B cell (primary cell): Measurements from ENCODE around the gene SNX24. TPM values are rescaled to one million over a fixed set of nuclear protein-coding genes. Genes with fewer than 3 reads are reported as not detected.

Source experiments
- ATAC-seq: fragments of 200-7000 bp; cut with Tn5 transposase; one replicate; pipeline ENCODE4 v1.10.0; 2021; ENCODE audit warnings: low read depth, mild to moderate bottlenecking, moderate number of reproducible peaks, moderate library complexity
- CTCF ChIA-PET: fragments of 350-600 bp; sonication (Branson Sonifier 250); formaldehyde crosslinking; loops from one replicate; lab custom pipeline; 2021; ENCODE audit warnings: antibody characterized with exemption, inconsistent platforms; lab: Charles Lee
- POLR2A ChIA-PET: fragments of 350-600 bp; sonication (Branson Sonifier 250); formaldehyde crosslinking; loops from one replicate; lab custom pipeline; 2021; ENCODE audit warnings: antibody characterized with exemption; lab: Charles Lee
- DNase-seq: peaks from one replicate; pipeline ENCODE4 v3.0.0; 2013
- H2AFZ ChIP-seq: 2 replicates; pipeline ENCODE4 v1.6.1; 2012; ENCODE audit warnings: mild to moderate bottlenecking, low read depth, low read length; ENCODE audit not compliant: insufficient read depth, poor library complexity, severe bottlenecking
- H3K27ac ChIP-seq, 2 donors: 1 replicate in 1 of 2; 2 replicates in 1 of 2; pipeline ENCODE4 v1.5.1; 2012 to 2013; ENCODE audit warnings: low read length in 2 of 2, mild to moderate bottlenecking in 2 of 2, moderate library complexity in 1 of 2
- H3K27me3 ChIP-seq, 4 experiments: fragments of 200-600 bp in 1 of 4; sonication (generic) in 1 of 4; replicated peaks in 1 of 4; 1 replicate in 2 of 4; 2 replicates in 2 of 4; pipeline versions ENCODE4 v1.6.1 to v1.7.0; 2013 to 2016; ENCODE audit warnings: low read length in 3 of 4, mild to moderate bottlenecking in 2 of 4, mixed read lengths in 1 of 4, moderate library complexity in 1 of 4; ENCODE audit not compliant: insufficient read depth in 4 of 4, control insufficient read depth in 3 of 4; ENCODE audit errors: control extremely low read depth in 1 of 4
- H3K36me3 ChIP-seq, 2 experiments: replicated peaks in 1 of 2; 1 replicate in 1 of 2; 2 replicates in 1 of 2; pipeline versions ENCODE4 v1.6.1 to v1.7.1; 2013; ENCODE audit warnings: low read length in 1 of 2; ENCODE audit not compliant: insufficient read depth in 2 of 2, control insufficient read depth in 1 of 2; ENCODE audit errors: control extremely low read depth in 1 of 2, extremely low read depth in 1 of 2
- H3K4me1 ChIP-seq, 2 donors: fragments of 200-600 bp in 1 of 2; sonication (generic) in 1 of 2; 1 replicate in 1 of 2; 2 replicates in 1 of 2; pipeline versions ENCODE4 v1.5.1 to v1.6.1; 2013 to 2017; ENCODE audit warnings: low read length in 2 of 2; ENCODE audit not compliant: control insufficient read depth in 2 of 2, insufficient read depth in 2 of 2
- H3K4me2 ChIP-seq: replicated peaks from 2 replicates; pipeline ENCODE3; 2012; ENCODE audit warnings: mild to moderate bottlenecking, low read depth, low read length; ENCODE audit not compliant: poor library complexity, severe bottlenecking
- H3K4me3 ChIP-seq, 5 experiments: fragments of 200-600 bp in 1 of 5; sonication (generic) in 1 of 5; 1 replicate in 3 of 5; 2 replicates in 2 of 5; pipeline versions ENCODE4 v1.5.1 to v1.7.0; 2011 to 2016; ENCODE audit warnings: low read length in 4 of 5, mild to moderate bottlenecking in 4 of 5, low read depth in 2 of 5, control low read depth in 1 of 5, moderate library complexity in 1 of 5; ENCODE audit not compliant: insufficient read depth in 1 of 5; ENCODE audit errors: control extremely low read depth in 1 of 5, extremely low read depth in 1 of 5
- H3K79me2 ChIP-seq: fragments of 200-600 bp; sonication (generic); one replicate; pipeline ENCODE4 v1.6.0; 2016; ENCODE audit warnings: low read length; ENCODE audit not compliant: control insufficient read depth, insufficient read depth
- H3K9ac ChIP-seq: fragments of 200-600 bp; sonication (generic); 2 replicates; pipeline ENCODE4 v1.6.1; 2017; ENCODE audit warnings: mild to moderate bottlenecking, low read length, moderate library complexity
- H3K9me3 ChIP-seq, 3 donors: one replicate each; pipeline versions ENCODE4 v1.6.1 to v1.7.1; 2013; ENCODE audit warnings: low read length in 2 of 3; ENCODE audit not compliant: control insufficient read depth in 2 of 3, insufficient read depth in 1 of 3; ENCODE audit errors: control extremely low read depth in 1 of 3
- H4K20me1 ChIP-seq: 2 replicates; pipeline ENCODE4 v1.6.0; 2012; ENCODE audit warnings: mild to moderate bottlenecking, low read length; ENCODE audit not compliant: insufficient read depth, control insufficient read depth, poor library complexity, severe bottlenecking
- H3K27ac Mint-ChIP-seq: one replicate; pipeline ENCODE4 v1.8.0; 2021; ENCODE audit warnings: mixed read lengths
- H3K27me3 Mint-ChIP-seq: one replicate; pipeline ENCODE4 v1.8.0; 2021; ENCODE audit warnings: mixed read lengths
- H3K4me1 Mint-ChIP-seq: one replicate; pipeline ENCODE4 v1.8.0; 2021; ENCODE audit warnings: mixed read lengths
- H3K4me3 Mint-ChIP-seq: one replicate; pipeline ENCODE4 v1.8.0; 2021; ENCODE audit warnings: mixed read lengths
- H3K9me3 Mint-ChIP-seq: one replicate; pipeline ENCODE4 v1.8.0; 2022; ENCODE audit warnings: mixed read lengths; ENCODE audit not compliant: insufficient read depth
- CTCF ChIP-seq: fragments of 200-600 bp; IDR thresholded peaks from one replicate; pipeline ENCODE4 v1.8.0; 2022; ENCODE audit warnings: antibody characterized with exemption, mild to moderate bottlenecking
- EZH2 ChIP-seq: IDR thresholded peaks from 2 replicates; pipeline ENCODE4 v1.6.1; 2012; ENCODE audit warnings: borderline replicate concordance, low read depth, mild to moderate bottlenecking, moderate library complexity, low read length; ENCODE audit not compliant: insufficient read depth, poor library complexity, severe bottlenecking
- WGBS: methylation state at CpG from one replicate; pipeline ENCODE4 v1.1.5; 2013; ENCODE audit warnings: missing lambda C conversion rate; ENCODE audit not compliant: insufficient coverage; 5-methylcytosine and 5-hydroxymethylcytosine counted together
- intact Hi-C: fragments of 100-400 bp; cut with micrococcal nuclease; formaldehyde crosslinking; loops from one replicate; pipeline ENCODE4 v1.10.0; 2022
- polyA plus RNA-seq: library from polyadenylated mRNA; depleted of rRNA; stranded (reverse); fragments of >200 nt; gene quantifications from 2 replicates; pipeline ENCODE4 v1.2.3, GENCODE V29; 2012
- total RNA-seq, 2 donors: library from RNA; stranded (reverse); fragments of 120-200 nt in 1 of 2; gene quantifications; 1 replicate in 1 of 2; 2 replicates in 1 of 2; pipeline versions ENCODE4 v1.2.3 to v1.2.4, GENCODE V29; 2013 to 2022

SNX24 gene
- total and polyA plus RNA-seq, 2 donors (not counting 1 experiment from before 2014, with no cell fraction given), result 1.1 to 9.3 TPM

DNA sequence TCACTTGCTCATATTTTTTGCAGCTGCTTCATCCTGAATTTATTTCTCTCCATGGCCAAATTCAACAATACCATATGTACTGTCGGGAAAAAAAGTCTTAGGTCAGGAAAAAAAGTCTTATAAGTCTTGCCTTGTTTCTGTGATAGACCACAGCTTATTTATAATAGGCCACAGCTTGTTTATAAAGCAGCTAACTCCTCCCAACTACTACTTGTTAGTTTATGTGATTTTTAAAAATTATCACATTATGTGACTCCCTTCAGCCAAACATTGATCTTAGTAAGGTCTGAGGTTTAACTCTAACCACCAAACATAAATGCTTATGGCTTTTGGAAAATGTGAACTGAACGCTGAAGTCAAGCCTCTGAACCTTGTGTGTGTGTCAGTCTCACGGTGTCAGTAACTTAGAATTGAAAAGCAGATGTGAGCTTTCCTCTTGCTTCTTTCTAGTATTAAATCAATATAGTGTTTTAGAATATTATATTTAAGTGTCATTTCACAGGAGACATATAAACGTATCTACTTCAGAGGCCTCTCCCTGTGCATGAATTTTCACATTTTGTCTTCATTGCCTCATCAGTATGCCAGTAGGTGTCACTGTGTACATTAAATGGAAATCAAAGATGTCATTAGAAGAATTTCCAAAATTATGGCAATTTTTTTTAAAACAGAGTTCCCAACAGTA is 51.3 kb downstream of the SNX24 start:
- no peak overlapping the region for H3K4me2 ChIP-seq
- no peaks in the 10 kb centered on the region for H3K9me3 ChIP-seq
- intact Hi-C loops, result loop anchor here (2.0 to 5.0 kb wide), 3 partner anchors 106 to 714 kb away; no protein-coding TSS in a partner anchor
- no peaks in the 10 kb centered on the region for H3K36me3 ChIP-seq
- Mint-ChIP-seq H3K4me1 (no peaks in the 10 kb centered on the region), H3K9me3 (no peaks in the 10 kb centered on the region), H3K27me3 (no peaks in the 10 kb centered on the region), H3K27ac (no peak overlapping the region), H3K4me3 (no peak overlapping the region)
- no peaks in the 10 kb centered on the region for H3K4me1 ChIP-seq
- no peak overlapping the region for H3K4me3 ChIP-seq
- ChIA-PET POLR2A (no interaction called here), CTCF (interaction anchor here (0.9 to 1.3 kb wide), 2 partner anchors 380 to 715 kb away, joined by 3 read pairs; no protein-coding TSS in a partner anchor)
- no peaks in the 10 kb centered on the region for H3K27me3 ChIP-seq
- H4K20me1 ChIP-seq, result no peaks in the 10 kb centered on the region
- H3K27ac ChIP-seq, result no peak overlapping the region
- DNase-seq (no peak), ATAC-seq (no peak)
- no peaks in the 10 kb centered on the region for H3K79me2 ChIP-seq
- TF ChIP-seq CTCF (peak; percentile 45), EZH2 (no peak)
- no peak overlapping the region for H2AFZ ChIP-seq
- no CpG with 5 or more reads among the region's 4 CpGs for WGBS
- no peak overlapping the region for H3K9ac ChIP-seq

DNA sequence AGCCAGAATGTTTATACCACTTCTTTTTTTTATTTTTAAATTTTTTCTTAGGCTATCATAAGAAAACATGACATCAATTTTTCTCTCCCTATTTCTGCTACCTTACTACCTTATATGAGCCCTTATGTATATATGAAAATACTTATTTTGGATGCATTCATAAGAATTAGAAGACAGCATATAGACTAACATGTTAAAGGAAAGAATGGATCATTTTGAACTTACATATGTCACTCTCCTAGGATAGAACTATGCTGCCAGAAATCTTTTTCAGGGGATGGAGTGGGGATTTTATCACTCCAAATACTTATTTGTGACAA is 51.8 kb downstream of the SNX24 start:
- ChIA-PET CTCF (no interaction called here), POLR2A (no interaction called here)
- Histone ChIP-seq H3K4me2 (no peak overlapping the region), H4K20me1 (no peaks in the 10 kb centered on the region), H3K27me3 (no peaks in the 10 kb centered on the region), H2AFZ (no peak overlapping the region), H3K79me2 (no peaks in the 10 kb centered on the region), H3K36me3 (no peaks in the 10 kb centered on the region), H3K4me1 (no peaks in the 10 kb centered on the region), H3K9ac (no peak overlapping the region), H3K4me3 (no peak overlapping the region), H3K27ac (no peak overlapping the region), H3K9me3 (no peaks in the 10 kb centered on the region)
- no peak overlapping the region for H3K4me3 Mint-ChIP-seq
- peaks cover 3% of the 10 kb centered on the region for H3K4me1 Mint-ChIP-seq
- no peak for TF ChIP-seq CTCF
- TF ChIP-seq EZH2, result no peak
- no peak overlapping the region for H3K27ac Mint-ChIP-seq
- ATAC-seq (no peak), DNase-seq (no peak)
- H3K9me3 Mint-ChIP-seq, result no peaks in the 10 kb centered on the region
- no peaks in the 10 kb centered on the region for H3K27me3 Mint-ChIP-seq
- intact Hi-C loops, result loop anchor here (2.0 to 5.0 kb wide), 3 partner anchors 105 to 714 kb away; no protein-coding TSS in a partner anchor
